Stimulated activated CD4-positive, alpha-beta T cell treated with anti-CD3 and anti-CD28 coated beads, TNF-alpha, amount 100 ng/mL, for 4 hours (primary cell): ENCODE measurements around the gene CDK4.

Source experiments
- DNase-seq, 3 experiments: peaks; one replicate each; pipeline ENCODE4 v3.0.0-alpha.2; 2020; ENCODE audit warnings: low read depth in 3 of 3

The CDK4 gene

DNA sequence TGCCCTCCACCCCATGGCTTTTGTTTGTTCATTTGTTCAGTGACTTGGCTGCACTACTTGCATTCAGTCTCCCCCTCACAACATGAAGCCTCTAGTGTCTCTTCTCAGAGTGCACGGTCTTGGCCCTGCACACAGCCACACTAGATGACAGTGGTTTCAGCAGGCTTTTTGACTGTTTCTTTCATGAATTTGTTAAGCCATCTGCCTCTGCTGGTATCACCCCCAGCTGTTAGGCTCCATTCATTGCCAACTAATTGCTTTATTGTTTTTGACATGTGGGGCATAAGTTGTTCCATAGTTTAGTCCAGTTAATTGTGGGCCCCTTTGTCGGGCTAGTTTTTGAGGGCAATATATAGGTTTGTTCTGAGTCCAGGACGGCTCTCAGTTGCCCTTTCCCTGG, 39.4 kb downstream of the CDK4 start:
- DNase-seq: no peak

DNA sequence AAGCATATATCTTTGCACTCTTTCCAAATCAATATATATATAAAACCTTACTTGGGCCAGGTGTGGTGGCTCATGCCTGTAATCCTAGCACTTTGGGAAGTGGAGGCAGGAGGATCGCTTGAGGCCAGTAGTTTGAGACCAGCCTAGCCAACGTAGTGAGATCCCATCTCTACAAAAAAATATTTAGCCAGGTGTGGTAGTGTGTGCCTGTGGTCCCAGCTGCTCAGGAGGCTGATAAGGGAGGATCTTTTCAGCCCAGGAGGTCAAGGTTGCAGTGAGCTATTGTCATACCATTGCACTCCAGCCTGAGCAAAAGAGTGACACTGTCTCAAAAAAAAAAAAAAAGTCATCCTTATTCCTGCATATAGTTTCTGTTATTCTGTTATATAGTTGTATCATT, 43.8 kb downstream of the CDK4 start:
- DNase-seq: no peak

- DNase-seq: no peak
These were observed 44.9 kb downstream of the CDK4 start for GRCh38 chr12:57707250-57707649.

DNA sequence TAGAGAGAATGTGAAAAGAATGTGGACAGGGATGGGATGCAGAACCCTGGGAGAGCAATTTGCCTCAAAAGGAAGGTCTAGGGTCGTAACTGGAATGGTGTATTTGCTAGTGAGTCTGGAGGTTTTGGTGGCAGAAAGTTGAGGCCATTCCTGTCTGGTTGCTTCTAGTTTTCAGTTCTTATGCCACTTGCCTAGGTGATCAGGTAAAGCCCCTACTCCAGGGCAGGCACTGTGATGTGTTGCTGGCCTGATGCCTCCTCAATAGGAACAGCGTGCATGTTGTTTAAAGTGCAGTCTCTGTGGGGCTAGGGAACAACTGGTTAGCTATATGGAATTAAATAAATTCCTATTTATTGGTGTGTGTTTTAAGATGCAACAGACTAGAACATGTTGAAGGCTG, 51.8 kb downstream of the CDK4 start:
- no peak for DNase-seq

- DNase-seq: no peak
These were observed 53.7 kb downstream of the CDK4 start for GRCh38 chr12:57698414-57698813.
